Epithelial cell of prostate (primary cell): ENCODE results near the gene RPS28.
A peak's percentile ranks its signal among the peaks of the same experiment; 100 is the strongest.

ENCODE experiments used
- DNase-seq: peaks from one replicate; pipeline ENCODE4 v3.0.0-alpha.2; 2011; ENCODE audit warnings: low read depth, low spot score
- H3K27ac ChIP-seq: fragments of 450-650 bp; 2 replicates; pipeline ENCODE4 v1.5.1; 2017; ENCODE audit warnings: mild to moderate bottlenecking

RPS28 gene

GRCh38 chr19:8319807-8320520, 1.3 kb upstream of the RPS28 start:
- DNase-seq = no peak
- H3K27ac ChIP-seq = peak overlapping the region; percentile 62

GRCh38 chr19:8320564-8321066, 681 bp upstream of the RPS28 start:
- H3K27ac ChIP-seq = peak overlapping the region; percentile 62
- no peak for DNase-seq

- DNase-seq = no peak
- H3K27ac ChIP-seq = peak overlapping the region; percentile 62
Observed at GRCh38 chr19:8321986-8322637, 816 bp downstream of the RPS28 start.

- peak overlapping the region; percentile 62 for H3K27ac ChIP-seq
Observed at GRCh38 chr19:8322638-8322997, 1.3 kb downstream of the RPS28 start.

GRCh38 chr19:8323781-8324185, 2.5 kb downstream of the RPS28 start:
- no peak for DNase-seq
- H3K27ac ChIP-seq = no peak overlapping the region

More at GRCh38 chr19:8322638-8322997, 1.3 kb downstream of the RPS28 start:
- DNase-seq = no peak

GRCh38 chr19:8324186-8325050, 3.1 kb downstream of the RPS28 start:
- no peak for DNase-seq
- H3K27ac ChIP-seq = no peak overlapping the region

GRCh38 chr19:8325454-8325853, 4.2 kb downstream of the RPS28 start:
- no peak overlapping the region for H3K27ac ChIP-seq
- DNase-seq = no peak

GRCh38 chr19:8329996-8330395, 8.7 kb downstream of the RPS28 start:
- no peak for DNase-seq

GRCh38 chr19:8331263-8331845, 10.1 kb downstream of the RPS28 start:
- DNase-seq = no peak
- no peak overlapping the region for H3K27ac ChIP-seq

More at GRCh38 chr19:8329996-8330395, 8.7 kb downstream of the RPS28 start:
- no peak overlapping the region for H3K27ac ChIP-seq

GRCh38 chr19:8332976-8333766, 11.9 kb downstream of the RPS28 start:
- no peak for DNase-seq
- H3K27ac ChIP-seq = no peak overlapping the region

- DNase-seq = no peak
- no peak overlapping the region for H3K27ac ChIP-seq
Observed at GRCh38 chr19:8333767-8334457, 12.6 kb downstream of the RPS28 start.

GRCh38 chr19:8334458-8335342, 13.4 kb downstream of the RPS28 start:
- peak; percentile 82 for DNase-seq
- no peak overlapping the region for H3K27ac ChIP-seq

GRCh38 chr19:8335343-8336071, 14.2 kb downstream of the RPS28 start:
- no peak for DNase-seq

GRCh38 chr19:8336072-8336569, 14.8 kb downstream of the RPS28 start:
- H3K27ac ChIP-seq = peak overlapping the region; percentile 20
- DNase-seq = no peak

More at GRCh38 chr19:8335343-8336071, 14.2 kb downstream of the RPS28 start:
- peak overlapping the region; percentile 20 for H3K27ac ChIP-seq

- no peak overlapping the region for H3K27ac ChIP-seq
- no peak for DNase-seq
Observed at GRCh38 chr19:8336660-8337059, 15.4 kb downstream of the RPS28 start.

- H3K27ac ChIP-seq = no peak overlapping the region
Observed at GRCh38 chr19:8337728-8338127, 16.4 kb downstream of the RPS28 start.

GRCh38 chr19:8338835-8339234, 17.5 kb downstream of the RPS28 start:
- no peak for DNase-seq
- no peak overlapping the region for H3K27ac ChIP-seq

More at GRCh38 chr19:8337728-8338127, 16.4 kb downstream of the RPS28 start:
- DNase-seq = no peak
